ENCODE measurements around the gene MFAP2. TPM values are rescaled to one million over a fixed set of nuclear protein-coding genes. Genes with fewer than 3 reads are reported as not detected.

The MFAP2 gene
- total and polyA plus RNA-seq, 8 donors, result 4.6 to 19.5 (median 8.7) TPM

DNA sequence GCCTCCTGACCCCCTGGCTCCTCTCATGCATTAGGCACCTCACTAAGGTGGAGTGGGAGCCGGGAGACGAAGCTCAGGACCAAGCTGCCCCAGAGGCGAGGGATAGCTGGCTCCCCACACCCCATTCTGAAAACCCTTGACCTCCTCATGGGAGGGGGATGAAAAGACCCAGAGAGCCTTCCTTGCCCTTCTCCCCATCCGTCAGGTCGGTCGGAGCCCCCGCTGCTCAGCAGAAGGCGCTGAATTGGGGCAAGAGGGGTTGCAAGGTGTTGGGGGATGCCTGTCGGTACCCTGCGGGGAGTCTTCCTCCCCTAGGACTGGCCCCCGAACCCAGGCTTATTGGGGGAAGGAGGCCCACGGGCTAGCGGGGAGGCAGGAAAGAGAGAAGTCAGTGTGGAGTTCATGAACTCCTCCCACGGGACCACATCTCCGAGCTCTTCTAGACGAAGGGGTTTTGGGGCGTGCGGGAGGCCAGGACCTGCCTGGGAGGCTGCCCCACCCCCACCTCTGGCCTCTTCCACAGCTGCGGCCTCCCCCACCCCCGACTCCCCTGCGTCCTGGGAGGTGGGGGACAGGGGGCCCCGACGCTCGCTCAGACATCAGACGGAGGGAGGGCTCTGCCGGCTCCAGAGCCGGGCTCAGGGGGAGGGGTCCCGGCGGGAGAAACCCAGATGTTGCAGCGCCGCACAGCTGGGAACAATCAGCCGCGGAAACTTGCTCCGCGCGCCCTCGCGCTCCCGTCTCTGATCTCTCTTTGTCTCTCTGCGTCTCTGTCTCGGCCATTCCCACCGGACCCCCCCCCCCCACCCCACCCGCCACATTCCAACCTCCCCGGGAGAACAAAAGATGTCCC lies 719 bp downstream of the MFAP2 start:
- ATAC-seq, result peak; percentile 8 to 53 (median 26)
- no peaks in the 10 kb centered on the region for H3K27me3 ChIP-seq
- WGBS, 2 donors, result 23 to 27% methylated on average over 40 to 44 of the region's 44 CpGs
- no peaks in the 10 kb centered on the region for H3K4me1 ChIP-seq
- peak in 1 of 6 donors; percentile 58 for DNase-seq
- H3K36me3 ChIP-seq, result no peaks in the 10 kb centered on the region
- TF ChIP-seq, protein P1, sequence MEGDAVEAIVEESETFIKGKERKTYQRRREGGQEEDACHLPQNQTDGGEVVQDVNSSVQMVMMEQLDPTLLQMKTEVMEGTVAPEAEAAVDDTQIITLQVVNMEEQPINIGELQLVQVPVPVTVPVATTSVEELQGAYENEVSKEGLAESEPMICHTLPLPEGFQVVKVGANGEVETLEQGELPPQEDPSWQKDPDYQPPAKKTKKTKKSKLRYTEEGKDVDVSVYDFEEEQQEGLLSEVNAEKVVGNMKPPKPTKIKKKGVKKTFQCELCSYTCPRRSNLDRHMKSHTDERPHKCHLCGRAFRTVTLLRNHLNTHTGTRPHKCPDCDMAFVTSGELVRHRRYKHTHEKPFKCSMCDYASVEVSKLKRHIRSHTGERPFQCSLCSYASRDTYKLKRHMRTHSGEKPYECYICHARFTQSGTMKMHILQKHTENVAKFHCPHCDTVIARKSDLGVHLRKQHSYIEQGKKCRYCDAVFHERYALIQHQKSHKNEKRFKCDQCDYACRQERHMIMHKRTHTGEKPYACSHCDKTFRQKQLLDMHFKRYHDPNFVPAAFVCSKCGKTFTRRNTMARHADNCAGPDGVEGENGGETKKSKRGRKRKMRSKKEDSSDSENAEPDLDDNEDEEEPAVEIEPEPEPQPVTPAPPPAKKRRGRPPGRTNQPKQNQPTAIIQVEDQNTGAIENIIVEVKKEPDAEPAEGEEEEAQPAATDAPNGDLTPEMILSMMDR (IDR thresholded peaks at IDR 0.05), result no peak
- intact Hi-C loops (cut with DNase I), result no loop called here
- H3K9me3 ChIP-seq, result no peaks in the 10 kb centered on the region
- H3K4me3 ChIP-seq, result peak overlapping the region; percentile 18 to 58 (median 38)
- peak overlapping the region in 2 of 4 donors; percentile 8 to 39 for H3K27ac ChIP-seq
- no peak for FAIRE-seq

DNA sequence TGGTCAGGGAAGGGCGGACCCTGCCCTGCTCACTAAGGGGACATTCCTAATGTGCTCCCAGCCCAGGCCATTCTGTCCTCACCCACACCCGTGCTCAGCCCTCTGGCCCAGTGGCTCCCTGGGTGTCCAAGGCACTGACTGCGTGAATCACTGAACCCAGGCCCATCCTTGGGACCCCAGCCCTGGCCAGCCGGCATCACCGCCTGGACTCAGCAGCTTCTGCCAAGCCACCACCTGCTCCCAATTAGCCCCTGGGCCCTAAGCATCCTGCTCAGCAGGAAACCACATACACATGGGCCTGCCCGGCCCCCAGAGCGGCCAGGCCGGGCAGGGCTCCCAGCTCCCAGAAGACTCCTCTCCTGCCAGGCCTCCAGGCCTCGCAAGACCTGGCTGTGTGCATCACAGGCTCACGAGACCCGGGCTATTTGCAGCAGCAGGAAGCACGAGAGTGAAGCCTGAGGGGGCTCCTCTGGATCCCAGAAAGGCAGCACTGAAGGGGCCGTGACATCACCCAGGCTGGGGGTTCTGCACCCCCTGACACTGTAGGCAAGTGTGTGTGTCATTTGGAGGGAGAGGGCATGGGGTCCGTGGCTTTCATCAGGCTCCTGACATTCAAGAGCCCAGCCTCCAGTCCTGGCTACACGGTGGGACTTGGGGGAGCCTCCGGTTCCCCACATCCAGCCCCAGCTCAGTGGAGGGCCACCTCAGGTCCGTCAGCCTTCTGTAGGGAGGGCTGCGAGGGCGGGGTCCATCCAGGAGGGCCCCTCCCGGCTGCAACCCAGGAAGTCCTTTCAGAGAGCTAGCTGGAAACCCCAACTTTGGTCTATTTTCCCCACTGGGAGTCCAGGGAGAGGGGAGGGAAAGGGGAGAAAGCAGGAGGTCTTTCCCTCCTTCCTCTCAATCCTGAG lies 1.6 kb downstream of the MFAP2 start:
- Histone ChIP-seq H3K27ac (peak overlapping the region in 1 of 4 donors; percentile 8), H3K4me1 (no peaks in the 10 kb centered on the region), H3K9me3 (no peaks in the 10 kb centered on the region), H3K27me3 (no peaks in the 10 kb centered on the region), H3K4me3 (peak overlapping the region in 1 of 4 donors; percentile 58), H3K36me3 (no peaks in the 10 kb centered on the region)
- intact Hi-C loops (cut with DNase I), result no loop called here
- TF ChIP-seq, protein P1 (IDR thresholded peaks at IDR 0.05), result no peak
- 79 to 82% methylated on average over 20 of the region's 20 CpGs for WGBS, 2 donors
- no peak for FAIRE-seq
- peak in 3 of 4 donors; percentile 10 to 25 (median 17) for ATAC-seq
- peak in 1 of 6 donors; percentile 56 for DNase-seq

DNA sequence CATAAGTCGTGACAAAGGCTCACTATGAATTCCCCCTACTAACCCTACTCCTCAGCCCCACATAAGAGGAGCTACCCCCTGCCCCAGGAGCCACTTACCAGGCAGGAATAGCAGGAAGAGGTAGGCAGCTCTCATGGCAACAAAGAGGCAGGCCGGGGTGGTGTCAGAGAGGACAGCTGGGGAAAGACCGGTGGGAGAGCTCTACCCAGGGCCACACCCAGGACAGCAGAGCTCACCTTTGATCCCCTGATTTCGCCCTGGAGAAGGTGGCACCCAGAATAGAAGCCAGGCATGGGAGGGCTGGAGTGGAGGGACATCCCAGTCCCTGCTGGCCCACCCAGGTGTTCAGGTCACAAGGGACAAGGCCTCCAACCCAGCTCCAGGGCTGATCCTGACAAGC lies 2.3 kb downstream of the MFAP2 start:
- WGBS, 2 donors, result 83 to 85% methylated on average over 4 of the region's 4 CpGs
- no peak overlapping the region for H3K4me3 ChIP-seq
- TF ChIP-seq, protein P1 (IDR thresholded peaks at IDR 0.05), result no peak
- FAIRE-seq (no peak), DNase-seq (no peak), ATAC-seq (no peak)
- intact Hi-C loops (cut with DNase I), result no loop called here
- H3K27me3 ChIP-seq, result no peaks in the 10 kb centered on the region
- H3K4me1 ChIP-seq, result no peaks in the 10 kb centered on the region
- H3K9me3 ChIP-seq, result no peaks in the 10 kb centered on the region
- H3K36me3 ChIP-seq, result no peaks in the 10 kb centered on the region
- no peak overlapping the region for H3K27ac ChIP-seq

DNA sequence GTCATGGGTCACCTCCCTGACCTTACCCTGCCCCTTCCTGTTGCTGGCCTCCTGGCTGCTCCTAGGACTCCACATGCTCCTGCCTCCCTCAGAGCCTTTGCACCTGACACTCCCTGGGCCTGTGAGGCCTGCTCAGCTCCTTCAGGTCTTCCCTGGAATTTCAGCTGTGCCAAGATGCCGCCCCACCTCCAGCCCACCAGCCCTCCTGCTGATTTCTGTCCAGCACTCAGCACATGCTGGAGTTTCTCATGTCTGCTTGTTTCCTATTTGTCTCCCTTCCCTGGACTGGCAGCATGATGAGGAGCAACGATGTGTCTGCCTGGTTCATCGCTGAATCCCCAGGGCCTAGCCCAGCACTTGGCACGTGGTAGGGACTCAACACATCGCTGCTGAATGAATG lies 3.0 kb downstream of the MFAP2 start:
- FAIRE-seq (no peak), DNase-seq (no peak), ATAC-seq (no peak)
- WGBS, 2 donors, result 89 to 92% methylated on average over 5 of the region's 5 CpGs
- Histone ChIP-seq H3K4me3 (no peak overlapping the region), H3K9me3 (no peaks in the 10 kb centered on the region), H3K27ac (no peak overlapping the region), H3K36me3 (no peaks in the 10 kb centered on the region), H3K4me1 (no peaks in the 10 kb centered on the region), H3K27me3 (no peaks in the 10 kb centered on the region)
- TF ChIP-seq, protein P1 (IDR thresholded peaks at IDR 0.05), result no peak
- intact Hi-C loops (cut with DNase I), result no loop called here

Data from pancreas (tissue), 10 donors.